Measurements from ENCODE around the gene UBQLN3. TPM values are rescaled to one million over a fixed set of nuclear protein-coding genes. Genes with fewer than 3 reads are reported as not detected.

The UBQLN3 gene
- total and polyA plus RNA-seq, 10 of the 15 experiments (the other 5 are each of a cell fraction or from before 2014, with no cell fraction given), result not detected

DNA sequence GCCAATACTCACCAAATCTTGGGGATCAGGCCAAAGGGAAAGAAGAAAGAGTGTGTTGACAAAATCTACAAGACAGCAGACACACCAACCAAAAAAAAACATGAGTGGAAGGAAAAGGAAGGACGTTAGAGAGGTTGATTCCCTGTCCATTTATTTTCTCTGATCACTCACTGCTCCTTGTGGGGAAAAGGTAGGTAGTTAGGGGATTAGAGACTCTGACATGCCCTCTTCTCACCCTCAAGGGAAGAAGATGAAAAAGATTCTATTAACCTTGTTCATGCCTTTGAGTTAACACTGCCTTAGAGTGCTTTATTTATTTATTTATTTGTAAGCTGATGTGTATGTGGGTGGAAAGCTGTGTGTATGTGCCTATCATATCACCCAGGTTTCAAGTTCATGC lies 38.7 kb upstream of the UBQLN3 start, which contains the start of gene OR52H1:
Gene OR52H1, minus strand, starts transcription at position 101 of the 400 bp plus-strand sequence. CDS start 3,035 bp downstream, outside the sequence.
- no peak for FAIRE-seq
- 0% methylated on average over 1 of the region's 1 CpG for whole genome bisulfite sequencing (ENCODE audit: insufficient coverage, insufficient replicate concordance, low lambda C conversion rate, missing lambda C conversion rate)
- DNase-seq (ENCODE audit: low read depth, low spot score), result no peak
- Histone ChIP-seq H3K36me3 (ENCODE audit: control insufficient read depth in 2 of 2, insufficient read depth in 2 of 2, low read length in 1 of 2) (no peaks in the 10 kb centered on the region), H2AFZ (ENCODE audit: control insufficient read depth, low read depth, low read length) (no peak within 1 kb of the TSS), H3K9me3 (replicated peaks; ENCODE audit: control insufficient read depth, insufficient read depth, low read length) (no peaks in the 10 kb centered on the region), H3K4me1 (ENCODE audit: control insufficient read depth, insufficient read depth, low read length) (no peaks in the 10 kb centered on the region), H4K20me1 (ENCODE audit: control insufficient read depth, insufficient read depth) (no peaks in the 10 kb centered on the region), H3K4me3 (no peak within 1 kb of the TSS), H3K79me2 (ENCODE audit: control insufficient read depth, insufficient read depth, low read length) (no peaks in the 10 kb centered on the region), H3K27me3 (replicated peaks in 1 of 2; ENCODE audit: control insufficient read depth in 2 of 2, insufficient read depth in 2 of 2, low read length in 1 of 2) (no peaks in the 10 kb centered on the region), H3K4me2 (ENCODE audit: control insufficient read depth, insufficient read depth) (no peak within 1 kb of the TSS), H3K9ac (ENCODE audit: control insufficient read depth, insufficient read depth, low read length) (no peak within 1 kb of the TSS), H3K27ac (ENCODE audit: control insufficient read depth, insufficient read depth) (no peak within 1 kb of the TSS)
- RAD21 ChIA-PET (ENCODE audit: unreplicated experiment), result interaction anchor here (0.5 to 1.8 kb wide), 2 partner anchors 141 to 352 kb away, joined by 3 to 4 read pairs; partner anchors contain the start of gene TRIM22
- no TSS peak for BruUV-seq (replicated peaks)
- in situ Hi-C loops (cut with MboI), result no loop called here
- intact Hi-C loops (cut with micrococcal nuclease; ENCODE audit: unreplicated experiment), result no loop called here
- CTCF ChIA-PET, result interaction anchor here (1.6 kb wide), 1 partner anchor 72 kb away, joined by 6 read pairs; no protein-coding TSS in a partner anchor
- ATAC-seq, result no peak; the same call in 2 of the 3 replicates
- POLR2A ChIA-PET, result no interaction called here
- SMC1A ChIA-PET (ENCODE audit: uncharacterized antibody, unreplicated experiment), result interaction anchor here (1.5 kb wide), 1 partner anchor 10 kb away, joined by 5 read pairs; no protein-coding TSS in a partner anchor
- TF ChIP-seq REST (IDR thresholded peaks at IDR 0.05; ENCODE audit: low read depth, low read length), result no peak
- no peak for TF ChIP-seq ATF7 (IDR thresholded peaks at IDR 0.05; ENCODE audit: low read depth)
- no peak for TF ChIP-seq HSF1 (IDR thresholded peaks at IDR 0.05; ENCODE audit: low read depth, low read length)
- no peak for TF ChIP-seq IKZF1 (conservative IDR thresholded peaks at IDR 0.05)
- no peak for TF ChIP-seq NFYA (IDR thresholded peaks at IDR 0.05; ENCODE audit: borderline replicate concordance, low read depth, low read length)
- no peak for TF ChIP-seq RB1 (IDR thresholded peaks at IDR 0.05; ENCODE audit: borderline replicate concordance)
- TF ChIP-seq IRF3 (IDR thresholded peaks at IDR 0.05), result no peak
- TF ChIP-seq RAD51 (IDR thresholded peaks at IDR 0.05), result no peak
- TF ChIP-seq NFXL1 (IDR thresholded peaks at IDR 0.05; ENCODE audit: borderline replicate concordance), result no peak
- TF ChIP-seq BCL11A (IDR thresholded peaks at IDR 0.05; ENCODE audit: low read depth, low read length), result no peak
- no peak for TF ChIP-seq YY1 (IDR thresholded peaks at IDR 0.05; ENCODE audit: low read depth, low read length)
- TF ChIP-seq, protein P1, sequence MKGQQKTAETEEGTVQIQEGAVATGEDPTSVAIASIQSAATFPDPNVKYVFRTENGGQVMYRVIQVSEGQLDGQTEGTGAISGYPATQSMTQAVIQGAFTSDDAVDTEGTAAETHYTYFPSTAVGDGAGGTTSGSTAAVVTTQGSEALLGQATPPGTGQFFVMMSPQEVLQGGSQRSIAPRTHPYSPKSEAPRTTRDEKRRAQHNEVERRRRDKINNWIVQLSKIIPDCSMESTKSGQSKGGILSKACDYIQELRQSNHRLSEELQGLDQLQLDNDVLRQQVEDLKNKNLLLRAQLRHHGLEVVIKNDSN (IDR thresholded peaks at IDR 0.05; ENCODE audit: borderline replicate concordance, extremely low read length, insufficient read depth, low read depth, low read length), result no peak
- TF ChIP-seq, protein P2, sequence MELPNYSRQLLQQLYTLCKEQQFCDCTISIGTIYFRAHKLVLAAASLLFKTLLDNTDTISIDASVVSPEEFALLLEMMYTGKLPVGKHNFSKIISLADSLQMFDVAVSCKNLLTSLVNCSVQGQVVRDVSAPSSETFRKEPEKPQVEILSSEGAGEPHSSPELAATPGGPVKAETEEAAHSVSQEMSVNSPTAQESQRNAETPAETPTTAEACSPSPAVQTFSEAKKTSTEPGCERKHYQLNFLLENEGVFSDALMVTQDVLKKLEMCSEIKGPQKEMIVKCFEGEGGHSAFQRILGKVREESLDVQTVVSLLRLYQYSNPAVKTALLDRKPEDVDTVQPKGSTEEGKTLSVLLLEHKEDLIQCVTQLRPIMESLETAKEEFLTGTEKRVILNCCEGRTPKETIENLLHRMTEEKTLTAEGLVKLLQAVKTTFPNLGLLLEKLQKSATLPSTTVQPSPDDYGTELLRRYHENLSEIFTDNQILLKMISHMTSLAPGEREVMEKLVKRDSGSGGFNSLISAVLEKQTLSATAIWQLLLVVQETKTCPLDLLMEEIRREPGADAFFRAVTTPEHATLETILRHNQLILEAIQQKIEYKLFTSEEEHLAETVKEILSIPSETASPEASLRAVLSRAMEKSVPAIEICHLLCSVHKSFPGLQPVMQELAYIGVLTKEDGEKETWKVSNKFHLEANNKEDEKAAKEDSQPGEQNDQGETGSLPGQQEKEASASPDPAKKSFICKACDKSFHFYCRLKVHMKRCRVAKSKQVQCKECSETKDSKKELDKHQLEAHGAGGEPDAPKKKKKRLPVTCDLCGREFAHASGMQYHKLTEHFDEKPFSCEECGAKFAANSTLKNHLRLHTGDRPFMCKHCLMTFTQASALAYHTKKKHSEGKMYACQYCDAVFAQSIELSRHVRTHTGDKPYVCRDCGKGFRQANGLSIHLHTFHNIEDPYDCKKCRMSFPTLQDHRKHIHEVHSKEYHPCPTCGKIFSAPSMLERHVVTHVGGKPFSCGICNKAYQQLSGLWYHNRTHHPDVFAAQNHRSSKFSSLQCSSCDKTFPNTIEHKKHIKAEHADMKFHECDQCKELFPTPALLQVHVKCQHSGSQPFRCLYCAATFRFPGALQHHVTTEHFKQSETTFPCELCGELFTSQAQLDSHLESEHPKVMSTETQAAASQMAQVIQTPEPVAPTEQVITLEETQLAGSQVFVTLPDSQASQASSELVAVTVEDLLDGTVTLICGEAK (IDR thresholded peaks at IDR 0.05; ENCODE audit: borderline replicate concordance), result no peak
